ENCODE measurements around the gene FZD2. TPM values are rescaled to one million over a fixed set of nuclear protein-coding genes. Genes with fewer than 3 reads are reported as not detected.

Gene FZD2
- total RNA-seq, 1 experiment from 2014 or later, result 12.8 TPM

GRCh38 chr17:44607836-44608690, 50.8 kb downstream of the FZD2 start:
- Histone ChIP-seq H3K4me3 (replicated peaks in 1 of 2; ENCODE audit: low read depth in 1 of 2, low read length in 2 of 2) (no peak overlapping the region), H3K79me2 (ENCODE audit: insufficient read depth, low read length) (no peaks in the 10 kb centered on the region), H3K9me3 (ENCODE audit: control insufficient read depth in 1 of 2, insufficient read depth in 1 of 2, low read depth in 1 of 2, low read length in 2 of 2) (no peaks in the 10 kb centered on the region), H3K4me1 (ENCODE audit: control insufficient read depth in 1 of 2, insufficient read depth in 2 of 2, low read length in 2 of 2) (no peaks in the 10 kb centered on the region), H3K36me3 (ENCODE audit: control insufficient read depth in 1 of 2, insufficient read depth in 2 of 2, low read length in 2 of 2) (no peaks in the 10 kb centered on the region), H3K27ac (ENCODE audit: low read depth, low read length) (no peak overlapping the region), H2AFZ (ENCODE audit: low read depth, low read length, poor library complexity, severe bottlenecking) (no peak overlapping the region), H3K27me3 (ENCODE audit: insufficient read depth, low read length) (no peaks in the 10 kb centered on the region), H3K9ac (ENCODE audit: low read length) (no peak overlapping the region), H4K20me1 (ENCODE audit: insufficient read depth) (no peaks in the 10 kb centered on the region), H3K9me2 (ENCODE audit: insufficient read depth) (no peaks in the 10 kb centered on the region), H3K4me2 (ENCODE audit: low read length) (no peak overlapping the region)
- BruUV-seq (replicated peaks), result no TSS peak
- ChIA-PET CTCF (no interaction called here), POLR2A (interaction anchor here (0.6 kb wide), 1 partner anchor 968 kb away, joined by 3 read pairs; no protein-coding TSS in a partner anchor), RAD21 (ENCODE audit: low non-redundant PET in 1 of 2, low total read pairs in 2 of 2, uncharacterized antibody in 2 of 2, unreplicated experiment in 2 of 2) (interaction anchor here in 1 of 2 experiments (0.6 kb wide), 1 partner anchor 62 kb away, joined by 4 read pairs; no protein-coding TSS in a partner anchor)
- TF ChIP-seq ZFX (IDR thresholded peaks at IDR 0.05) (no peak), CEBPB (IDR thresholded peaks at IDR 0.05; ENCODE audit: low read depth) (no peak), ZBTB33 (IDR thresholded peaks at IDR 0.05; ENCODE audit: extremely low read depth, insufficient replicate concordance, low read length) (no peak), YY1 (IDR thresholded peaks at IDR 0.05; ENCODE audit: extremely low read depth, insufficient replicate concordance, low read depth, low read length) (no peak), FOSL1 (IDR thresholded peaks at IDR 0.05; ENCODE audit: low read depth) (no peak), POLR2A (IDR thresholded peaks at IDR 0.05; ENCODE audit: borderline replicate concordance, extremely low read depth, insufficient read depth, insufficient read length) (no peak)
- DNase-seq (ENCODE audit: low read depth, low spot score) (no peak), ATAC-seq (no peak)
- intact Hi-C loops (cut with micrococcal nuclease), result no loop called here

Measured in HCT116 (cell line).